Activated CD4-positive, alpha-beta T cell treated with anti-CD3 and anti-CD28 coated beads for 36 hours (primary cell): ENCODE results near the gene KIFBP. TPM values are rescaled to one million over a fixed set of nuclear protein-coding genes. Genes with fewer than 3 reads are reported as not detected.
A peak's percentile ranks its signal among the peaks of the same experiment; 100 is the strongest.

Experiments used
- ATAC-seq: fragments of 200-7000 bp; cut with Tn5 transposase; one replicate; pipeline ENCODE4 v1.10.0; 2021; ENCODE audit warnings: mild to moderate bottlenecking, moderate library complexity
- CTCF ChIA-PET: fragments of 350-600 bp; sonication (Branson Sonifier 250); formaldehyde crosslinking; loops from one replicate; lab custom pipeline; 2021; ENCODE audit warnings: antibody characterized with exemption; lab: Charles Lee
- POLR2A ChIA-PET: fragments of 350-600 bp; sonication (Branson Sonifier 250); formaldehyde crosslinking; loops from one replicate; lab custom pipeline; 2021; ENCODE audit warnings: antibody characterized with exemption, inconsistent platforms; lab: Charles Lee
- DNase-seq: peaks from one replicate; pipeline ENCODE4 v3.0.0-alpha.2; 2020
- H3K27ac Mint-ChIP-seq: one replicate; pipeline ENCODE4 v1.8.0; 2021; ENCODE audit warnings: mixed read lengths
- H3K27me3 Mint-ChIP-seq: one replicate; pipeline ENCODE4 v1.8.0; 2021; ENCODE audit warnings: mixed read lengths
- H3K36me3 Mint-ChIP-seq: one replicate; pipeline ENCODE4 v1.8.0; 2021; ENCODE audit warnings: low read depth, mixed read lengths
- H3K4me1 Mint-ChIP-seq: one replicate; pipeline ENCODE4 v1.8.0; 2021; ENCODE audit warnings: mixed read lengths
- H3K4me3 Mint-ChIP-seq: one replicate; pipeline ENCODE4 v1.8.0; 2021; ENCODE audit warnings: mild to moderate bottlenecking, moderate library complexity, mixed read lengths
- H3K9me3 Mint-ChIP-seq: one replicate; pipeline ENCODE4 v1.8.0; 2021; ENCODE audit warnings: low read depth, mixed read lengths
- intact Hi-C, 2 experiments: fragments of 100-400 bp; cut with DNase I in 1 of 2; cut with micrococcal nuclease in 1 of 2; formaldehyde crosslinking; loops; one replicate each; pipeline versions ENCODE4 v1.14.2 to v1.15.1; 2022 to 2024; cut with DNase I, micrococcal nuclease
- total RNA-seq, 2 experiments: library from RNA; stranded (reverse); gene quantifications; one replicate each; pipeline ENCODE4 v1.2.3, GENCODE V29; 2021

Gene KIFBP
- total RNA-seq, 2 experiments from 2014 or later = 12.9 to 15.6 TPM

GRCh38 chr10:69048103-69048502 is 59.5 kb downstream of the KIFBP start:
- no peaks in the 10 kb centered on the region for H3K27me3 Mint-ChIP-seq
- ATAC-seq (peak; percentile 72), DNase-seq (peak; percentile 80)
- no peak overlapping the region for H3K4me3 Mint-ChIP-seq
- H3K36me3 Mint-ChIP-seq = no peaks in the 10 kb centered on the region
- POLR2A ChIA-PET = interaction anchor here (0.6 to 2.5 kb wide), 6 partner anchors 12 to 88 kb away, joined by 3 to 25 read pairs (median 4); partner anchors contain the start of gene SRGN
- CTCF ChIA-PET = interaction anchor here (0.9 to 4.4 kb wide), 5 partner anchors 9 to 47 kb away, joined by 3 to 35 read pairs (median 6); partner anchors contain the start of gene SRGN
- H3K9me3 Mint-ChIP-seq = no peaks in the 10 kb centered on the region
- intact Hi-C loops = no loop called here
- peak overlapping the region; percentile 82 for H3K27ac Mint-ChIP-seq
- H3K4me1 Mint-ChIP-seq = peaks cover 73% of the 10 kb centered on the region

- CTCF ChIA-PET = interaction anchor here (2.0 to 2.4 kb wide), 2 partner anchors 11 to 44 kb away, joined by 6 to 9 read pairs; no protein-coding TSS in a partner anchor
- intact Hi-C loops = no loop called here
- Mint-ChIP-seq H3K27me3 (no peaks in the 10 kb centered on the region), H3K36me3 (no peaks in the 10 kb centered on the region), H3K9me3 (no peaks in the 10 kb centered on the region), H3K4me3 (no peak overlapping the region), H3K27ac (peak overlapping the region; percentile 19), H3K4me1 (peaks cover 68% of the 10 kb centered on the region)
- POLR2A ChIA-PET = no interaction called here
- DNase-seq = no peak
- no peak for ATAC-seq
Observed at GRCh38 chr10:69049566-69049961, 61.0 kb downstream of the KIFBP start.

- ChIA-PET CTCF (interaction anchor here (1.2 kb wide), 1 partner anchor 48 kb away, joined by 3 read pairs; no protein-coding TSS in a partner anchor), POLR2A (interaction anchor here (0.6 to 1.3 kb wide), 2 partner anchors 36 to 40 kb away, joined by 3 to 4 read pairs; no protein-coding TSS in a partner anchor)
- Mint-ChIP-seq H3K27ac (peak overlapping the region; percentile 37), H3K27me3 (no peaks in the 10 kb centered on the region), H3K9me3 (no peaks in the 10 kb centered on the region), H3K36me3 (no peaks in the 10 kb centered on the region), H3K4me3 (no peak overlapping the region), H3K4me1 (peaks cover 65% of the 10 kb centered on the region)
- peak; percentile 28 for ATAC-seq
- intact Hi-C loops = no loop called here
- DNase-seq = peak; percentile 72
Observed at GRCh38 chr10:69051303-69051702, 62.7 kb downstream of the KIFBP start.

GRCh38 chr10:69051710-69052487 is 63.3 kb downstream of the KIFBP start:
- peak overlapping the region; percentile 37 for H3K27ac Mint-ChIP-seq
- H3K36me3 Mint-ChIP-seq = no peaks in the 10 kb centered on the region
- ATAC-seq (no peak), DNase-seq (no peak)
- no peaks in the 10 kb centered on the region for H3K27me3 Mint-ChIP-seq
- CTCF ChIA-PET = interaction anchor here (1.2 kb wide), 1 partner anchor 47 kb away, joined by 3 read pairs; no protein-coding TSS in a partner anchor
- H3K9me3 Mint-ChIP-seq = no peaks in the 10 kb centered on the region
- no peak overlapping the region for H3K4me3 Mint-ChIP-seq
- POLR2A ChIA-PET = interaction anchor here (0.5 to 1.3 kb wide), 4 partner anchors 35 to 79 kb away, joined by 3 to 10 read pairs (median 4); no protein-coding TSS in a partner anchor
- H3K4me1 Mint-ChIP-seq = peaks cover 67% of the 10 kb centered on the region
- intact Hi-C loops = no loop called here

GRCh38 chr10:69052736-69053135 is 64.1 kb downstream of the KIFBP start:
- H3K4me1 Mint-ChIP-seq = peaks cover 67% of the 10 kb centered on the region
- ChIA-PET CTCF (interaction anchor here (5.0 kb wide), 1 partner anchor 13 kb away, joined by 32 read pairs; no protein-coding TSS in a partner anchor), POLR2A (no interaction called here)
- no peaks in the 10 kb centered on the region for H3K9me3 Mint-ChIP-seq
- DNase-seq (no peak), ATAC-seq (no peak)
- H3K27ac Mint-ChIP-seq = peak overlapping the region; percentile 25
- no peak overlapping the region for H3K4me3 Mint-ChIP-seq
- H3K27me3 Mint-ChIP-seq = no peaks in the 10 kb centered on the region
- intact Hi-C loops = no loop called here
- H3K36me3 Mint-ChIP-seq = no peaks in the 10 kb centered on the region

GRCh38 chr10:69055241-69055640 is 66.6 kb downstream of the KIFBP start:
- Mint-ChIP-seq H3K27me3 (no peaks in the 10 kb centered on the region), H3K4me3 (no peak overlapping the region), H3K36me3 (no peaks in the 10 kb centered on the region), H3K4me1 (peaks cover 54% of the 10 kb centered on the region), H3K9me3 (no peaks in the 10 kb centered on the region), H3K27ac (peak overlapping the region; percentile 39)
- ATAC-seq = peak; percentile 70
- POLR2A ChIA-PET = interaction anchor here (1.2 to 2.2 kb wide), 5 partner anchors 10 to 35 kb away, joined by 3 to 22 read pairs (median 14); partner anchors contain the start of gene SRGN
- intact Hi-C loops = loop anchor here (1.0 to 2.0 kb wide), 5 partner anchors 10 to 50 kb away; no protein-coding TSS in a partner anchor
- no peak for DNase-seq
- CTCF ChIA-PET = interaction anchor here (0.6 to 5.0 kb wide), 7 partner anchors 10 to 60 kb away, joined by 3 to 32 read pairs (median 3); no protein-coding TSS in a partner anchor

GRCh38 chr10:69056129-69056528 is 67.5 kb downstream of the KIFBP start:
- Mint-ChIP-seq H3K27me3 (no peaks in the 10 kb centered on the region), H3K9me3 (no peaks in the 10 kb centered on the region), H3K27ac (peak overlapping the region; percentile 82), H3K4me3 (no peak overlapping the region), H3K36me3 (no peaks in the 10 kb centered on the region), H3K4me1 (peaks cover 55% of the 10 kb centered on the region)
- peak; percentile 34 for DNase-seq
- CTCF ChIA-PET = interaction anchor here (1.0 to 5.0 kb wide), 3 partner anchors 9 to 48 kb away, joined by 3 to 32 read pairs (median 3); no protein-coding TSS in a partner anchor
- intact Hi-C loops = no loop called here
- POLR2A ChIA-PET = interaction anchor here (0.8 to 2.2 kb wide), 3 partner anchors 9 to 31 kb away, joined by 4 to 22 read pairs (median 6); partner anchors contain the start of gene SRGN
- ATAC-seq = no peak

GRCh38 chr10:69056536-69057260 is 68.1 kb downstream of the KIFBP start:
- H3K27ac Mint-ChIP-seq = peak overlapping the region; percentile 82
- DNase-seq (no peak), ATAC-seq (no peak)
- peaks cover 55% of the 10 kb centered on the region for H3K4me1 Mint-ChIP-seq
- POLR2A ChIA-PET = interaction anchor here (0.8 to 2.2 kb wide), 3 partner anchors 9 to 31 kb away, joined by 4 to 22 read pairs (median 6); partner anchors contain the start of gene SRGN
- H3K4me3 Mint-ChIP-seq = no peak overlapping the region
- CTCF ChIA-PET = interaction anchor here (1.0 to 5.0 kb wide), 4 partner anchors 9 to 67 kb away, joined by 3 to 32 read pairs (median 3); no protein-coding TSS in a partner anchor
- no peaks in the 10 kb centered on the region for H3K36me3 Mint-ChIP-seq
- intact Hi-C loops = no loop called here
- no peaks in the 10 kb centered on the region for H3K27me3 Mint-ChIP-seq
- no peaks in the 10 kb centered on the region for H3K9me3 Mint-ChIP-seq

GRCh38 chr10:69057261-69057950 is 68.8 kb downstream of the KIFBP start:
- DNase-seq (no peak), ATAC-seq (no peak)
- H3K4me1 Mint-ChIP-seq = peaks cover 58% of the 10 kb centered on the region
- intact Hi-C loops = no loop called here
- H3K36me3 Mint-ChIP-seq = no peaks in the 10 kb centered on the region
- peak overlapping the region; percentile 82 for H3K27ac Mint-ChIP-seq
- no peak overlapping the region for H3K4me3 Mint-ChIP-seq
- ChIA-PET POLR2A (no interaction called here), CTCF (interaction anchor here (1.0 to 5.0 kb wide), 3 partner anchors 8 to 68 kb away, joined by 3 to 32 read pairs (median 3); no protein-coding TSS in a partner anchor)
- no peaks in the 10 kb centered on the region for H3K27me3 Mint-ChIP-seq
- no peaks in the 10 kb centered on the region for H3K9me3 Mint-ChIP-seq

- CTCF ChIA-PET = interaction anchor here (1.0 kb wide), 1 partner anchor 68 kb away, joined by 3 read pairs; no protein-coding TSS in a partner anchor
- POLR2A ChIA-PET = no interaction called here
- no peaks in the 10 kb centered on the region for H3K27me3 Mint-ChIP-seq
- peaks cover 57% of the 10 kb centered on the region for H3K4me1 Mint-ChIP-seq
- intact Hi-C loops = no loop called here
- no peak for DNase-seq
- H3K36me3 Mint-ChIP-seq = no peaks in the 10 kb centered on the region
- peak overlapping the region; percentile 82 for H3K27ac Mint-ChIP-seq
- H3K4me3 Mint-ChIP-seq = no peak overlapping the region
- no peaks in the 10 kb centered on the region for H3K9me3 Mint-ChIP-seq
- no peak for ATAC-seq
Observed at GRCh38 chr10:69057951-69058297, 69.3 kb downstream of the KIFBP start.
